IMR-90 (cell line): Measurements from ENCODE around the gene EGFR. TPM values are rescaled to one million over a fixed set of nuclear protein-coding genes. Genes with fewer than 3 reads are reported as not detected.

Source experiments
- ATAC-seq: fragments of 200-7000 bp; cut with Tn5 transposase; 2 replicates; pipeline ENCODE4 v1.9.1; 2020; ENCODE audit warnings: low read depth, mild to moderate bottlenecking, moderate library complexity
- BruUV-seq: library from RNA; stranded (reverse); fragments of 400-500 nt; replicated peaks from 2 replicates; lab custom pipeline; 2021; lab: Mats Ljungman, UMichigan
- CTCF ChIA-PET: fragments of 300-600 bp; formaldehyde crosslinking; extraction: SDS; loops from one replicate; lab custom pipeline; 2021; ENCODE audit warnings: antibody characterized with exemption; lab: Yijun Ruan, JAX
- POLR2A ChIA-PET: fragments of 300-600 bp; sonication (Branson Sonifier 250); formaldehyde crosslinking; loops from one replicate; lab custom pipeline; 2022; ENCODE audit warnings: antibody characterized with exemption; ENCODE audit not compliant: unreplicated experiment; lab: Charles Lee
- DNase-seq: peaks from one replicate; pipeline ENCODE4 v3.0.0; 2013
- H2AFZ ChIP-seq: replicated peaks from 2 replicates; pipeline ENCODE3; 2013; ENCODE audit warnings: low read length, mild to moderate bottlenecking; ENCODE audit not compliant: poor library complexity
- H2AK5ac ChIP-seq: 2 replicates; pipeline ENCODE4 v1.6.1; 2013; ENCODE audit warnings: low read depth, low read length, inconsistent platforms
- H2AK9ac ChIP-seq: replicated peaks from 2 replicates; pipeline ENCODE3; 2013; ENCODE audit warnings: mild to moderate bottlenecking, low read depth, low read length, moderate library complexity; ENCODE audit not compliant: poor library complexity
- H2BK120ac ChIP-seq: 2 replicates; pipeline ENCODE4 v1.6.1; 2013; ENCODE audit warnings: low read depth, low read length, inconsistent platforms
- H2BK15ac ChIP-seq: 3 replicates; pipeline ENCODE4 v1.6.1; 2013; ENCODE audit warnings: low read depth, low read length, inconsistent platforms
- H2BK20ac ChIP-seq: 2 replicates; pipeline ENCODE4 v1.6.1; 2013; ENCODE audit warnings: low read depth, mild to moderate bottlenecking, inconsistent platforms, low read length, moderate library complexity
- H2BK5ac ChIP-seq: 2 replicates; pipeline ENCODE4 v1.6.1; 2013; ENCODE audit warnings: mild to moderate bottlenecking, low read depth, low read length, inconsistent platforms; ENCODE audit not compliant: poor library complexity, severe bottlenecking
- H3K14ac ChIP-seq: replicated peaks from 2 replicates; pipeline ENCODE4 v1.6.1; 2013; ENCODE audit warnings: low read depth, low read length, inconsistent platforms
- H3K18ac ChIP-seq: 2 replicates; pipeline ENCODE4 v1.6.1; 2013; ENCODE audit warnings: low read depth, low read length, control low read depth
- H3K23ac ChIP-seq: 2 replicates; pipeline ENCODE4 v1.6.1; 2013; ENCODE audit warnings: low read depth, low read length, inconsistent platforms
- H3K27ac ChIP-seq: 2 replicates; pipeline ENCODE4 v1.5.1; 2013; ENCODE audit warnings: mild to moderate bottlenecking, control low read depth, low read length; ENCODE audit not compliant: insufficient read depth
- H3K27me3 ChIP-seq: 2 replicates; pipeline ENCODE4 v1.6.1; 2013; ENCODE audit warnings: low read length; ENCODE audit not compliant: control insufficient read depth, insufficient read depth
- H3K36me3 ChIP-seq: 2 replicates; pipeline ENCODE4 v1.6.1; 2013; ENCODE audit warnings: low read length, mixed read lengths; ENCODE audit not compliant: control insufficient read depth, insufficient read depth
- H3K4ac ChIP-seq: 2 replicates; pipeline ENCODE4 v1.6.1; 2013; ENCODE audit warnings: low read depth, low read length, inconsistent platforms
- H3K4me1 ChIP-seq: 2 replicates; pipeline ENCODE4 v1.6.1; 2013; ENCODE audit warnings: low read length, mixed read lengths; ENCODE audit not compliant: control insufficient read depth, insufficient read depth
- H3K4me2 ChIP-seq: 2 replicates; pipeline ENCODE4 v1.6.1; 2013; ENCODE audit warnings: low read depth, mild to moderate bottlenecking, control low read depth, low read length, moderate library complexity
- H3K4me3 ChIP-seq: 2 replicates; pipeline ENCODE4 v1.5.1; 2013; ENCODE audit warnings: low read depth, mild to moderate bottlenecking, control low read depth, low read length, moderate library complexity; ENCODE audit not compliant: insufficient read depth
- H3K56ac ChIP-seq: 2 replicates; pipeline ENCODE4 v1.6.1; 2013; ENCODE audit warnings: low read length, inconsistent platforms; ENCODE audit not compliant: insufficient read depth; ENCODE audit errors: extremely low read depth
- H3K79me1 ChIP-seq, 2 experiments: 2 replicates each; pipeline ENCODE4 v1.6.1; 2013; ENCODE audit warnings: low read length in 2 of 2, inconsistent platforms in 1 of 2, low read depth in 1 of 2
- H3K9ac ChIP-seq: 2 replicates; pipeline ENCODE4 v1.6.1; 2013; ENCODE audit warnings: low read depth, low read length, control low read depth
- H3K9me1 ChIP-seq: 2 replicates; pipeline ENCODE4 v1.6.1; 2013; ENCODE audit warnings: low read length, inconsistent platforms; ENCODE audit not compliant: insufficient read depth
- H3K9me3 ChIP-seq: 2 replicates; pipeline ENCODE4 v1.6.1; 2013; ENCODE audit warnings: low read length; ENCODE audit not compliant: control insufficient read depth, insufficient read depth
- H4K20me1 ChIP-seq: 2 replicates; pipeline ENCODE4 v1.6.1; 2013; ENCODE audit warnings: low read length, inconsistent platforms; ENCODE audit not compliant: insufficient read depth
- H4K5ac ChIP-seq: 2 replicates; pipeline ENCODE4 v1.6.1; 2013; ENCODE audit warnings: mild to moderate bottlenecking, low read depth, low read length, control low read depth
- H4K8ac ChIP-seq, 2 experiments: 2 replicates each; pipeline ENCODE4 v1.6.1; 2013; ENCODE audit warnings: low read depth in 2 of 2, low read length in 2 of 2, control low read depth in 1 of 2, inconsistent platforms in 1 of 2
- H4K91ac ChIP-seq: 2 replicates; pipeline ENCODE4 v1.6.1; 2013; ENCODE audit warnings: low read depth, low read length, inconsistent platforms; ENCODE audit not compliant: insufficient read depth
- CEBPB ChIP-seq: IDR thresholded peaks from 2 replicates; pipeline ENCODE4 v1.6.1; 2012; ENCODE audit warnings: low read depth, low read length, improper control_type of control experiment
- MAZ ChIP-seq: IDR thresholded peaks from 2 replicates; pipeline ENCODE4 v1.6.1; 2012; ENCODE audit warnings: low read depth, mild to moderate bottlenecking, low read length, improper control_type of control experiment, moderate library complexity, borderline replicate concordance
- WGBS, 2 experiments: methylation state at CpG; one replicate each; pipeline versions ENCODE4 v1.1.5 to v1.1.7; 2013; ENCODE audit warnings: missing lambda C conversion rate in 2 of 2; ENCODE audit not compliant: insufficient read length in 1 of 2; ENCODE audit errors: extremely low coverage in 2 of 2; 5-methylcytosine and 5-hydroxymethylcytosine counted together
- dilution Hi-C: fragments of 300-500 bp; cut with HindIII; formaldehyde crosslinking; loops from one replicate; pipeline ENCODE4 v1.14.3; 2018; ENCODE audit warnings: low sequenced_read_pairs; ENCODE audit not compliant: unreplicated experiment
- in situ Hi-C: fragments of 300-500 bp; cut with MboI; formaldehyde crosslinking; loops from 3 replicates; pipeline ENCODE4 v1.14.3; 2019; ENCODE audit warnings: low sequenced_read_pairs, inconsistent platforms, mixed read lengths
- intact Hi-C: fragments of 100-400 bp; cut with micrococcal nuclease; formaldehyde crosslinking; loops from 2 replicates; pipeline ENCODE4 v1.10.0; 2022
- polyA plus RNA-seq, 3 experiments: library from polyadenylated mRNA; depleted of rRNA; stranded (reverse); fragments of >200 nt; gene quantifications; 2 replicates each; pipeline ENCODE4 v1.2.3, GENCODE V29; 2012; ENCODE audit warnings: low replicate concordance in 1 of 3
- total RNA-seq: library from RNA; depleted of rRNA; stranded (reverse); fragments of >200 nt; gene quantifications from 2 replicates; pipeline ENCODE4 v1.2.3, GENCODE V29; 2012

The EGFR gene
- total and polyA plus RNA-seq, 2 of the 4 experiments (the other 2 are of a cell fraction), result 36.9 to 60.4 TPM

- Histone ChIP-seq H2BK5ac (peak overlapping the region; percentile 7), H3K4ac (peak overlapping the region; percentile 49), H2BK120ac (peak overlapping the region; percentile 32; the same call in 1 of the 2 replicates), H3K9ac (0 out of 2 replicates have a peak overlapping the region, but pooled peaks have one; percentile 24), H2AK9ac (peak overlapping the region; percentile 6), H2BK20ac (0 out of 2 replicates have a peak overlapping the region, but pooled peaks have one; percentile 48), H2AK5ac (0 out of 2 replicates have a peak overlapping the region, but pooled peaks have one; percentile 1), H3K9me3 (no peaks in the 10 kb centered on the region), H3K14ac (peak overlapping the region; percentile 66), H4K20me1 (peaks cover 38% of the 10 kb centered on the region), H3K9me1 (peaks cover 48% of the 10 kb centered on the region), H3K18ac (no peak overlapping the region), H2AFZ (no peak overlapping the region), H2BK15ac (0 out of 3 replicates have a peak overlapping the region, but pooled peaks have one; percentile 35), H3K56ac (no peak overlapping the region), H3K36me3 (peaks cover 7% of the 10 kb centered on the region), H3K27ac (peak overlapping the region; percentile 9; the same call in 1 of the 2 replicates), H3K4me3 (no peak overlapping the region), H3K4me1 (peaks cover 39% of the 10 kb centered on the region), H4K8ac (peak overlapping the region in 1 of 2 experiments; percentile 64; a peak in 2 of 4 replicates), H3K79me1 (peaks cover 45 to 92% of the 10 kb centered on the region in 2 experiments), H4K5ac (peak overlapping the region; percentile 4), H3K27me3 (no peaks in the 10 kb centered on the region), H3K4me2 (peak overlapping the region; percentile 22; the same call in 1 of the 2 replicates), H4K91ac (peak overlapping the region; percentile 41; the same call in 1 of the 2 replicates), H3K23ac (peak overlapping the region; percentile 72; the same call in 1 of the 2 replicates)
- ATAC-seq, result no peak
- ChIA-PET POLR2A (interaction anchor here (0.6 kb wide), 1 partner anchor 37 kb away, joined by 7 read pairs; no protein-coding TSS in a partner anchor), CTCF (interaction anchor here (1.4 kb wide), 1 partner anchor 12 kb away, joined by 4 read pairs; no protein-coding TSS in a partner anchor)
- dilution Hi-C loops (no loop called here), in situ Hi-C loops (no loop called here), intact Hi-C loops (no loop called here)
- DNase-seq, result peak; percentile 21
- no TSS peak for BruUV-seq
- TF ChIP-seq MAZ (no peak), CEBPB (peak; percentile 85)
- no CpG with 5 or more reads among the region's 7 CpGs for WGBS, 2 experiments
Observed at GRCh38 chr7:55081472-55082227, 62.8 kb downstream of the EGFR start.
